WTC11 (cell line): Measurements from ENCODE around the gene BDKRB2. TPM values are rescaled to one million over a fixed set of nuclear protein-coding genes. Genes with fewer than 3 reads are reported as not detected.

Experiments
- ATAC-seq: fragments of 200-7000 bp; cut with Tn5 transposase; 2 replicates; pipeline ENCODE4 v1.10.0; 2021; ENCODE audit warnings: mild to moderate bottlenecking, moderate library complexity
- CTCF ChIA-PET: fragments of 300-600 bp; sonication (Branson Sonifier 250); formaldehyde crosslinking; loops from one replicate; lab custom pipeline; 2021; ENCODE audit warnings: antibody characterized with exemption; lab: Charles Lee
- POLR2A ChIA-PET: fragments of 350-600 bp; sonication (Branson Sonifier 250); formaldehyde crosslinking; loops from one replicate; lab custom pipeline; 2021; ENCODE audit warnings: antibody characterized with exemption; lab: Charles Lee
- DNase-seq: peaks from one replicate; pipeline ENCODE4 v3.0.0; 2021; ENCODE audit warnings: low spot score
- H3K27ac Mint-ChIP-seq: 2 replicates; pipeline ENCODE4 v1.8.0; 2021; ENCODE audit warnings: mixed read lengths
- H3K27me3 Mint-ChIP-seq: 2 replicates; pipeline ENCODE4 v1.8.0; 2021; ENCODE audit warnings: low read depth, mild to moderate bottlenecking, moderate library complexity, mixed read lengths
- H3K36me3 Mint-ChIP-seq: 2 replicates; pipeline ENCODE4 v1.8.0; 2021; ENCODE audit warnings: mixed read lengths
- H3K4me1 Mint-ChIP-seq: 2 replicates; pipeline ENCODE4 v1.8.0; 2022; ENCODE audit warnings: mixed read lengths
- H3K4me3 Mint-ChIP-seq: 2 replicates; pipeline ENCODE4 v1.8.0; 2021; ENCODE audit warnings: mild to moderate bottlenecking, moderate library complexity, mixed read lengths
- H3K9me3 Mint-ChIP-seq: 2 replicates; pipeline ENCODE4 v1.8.0; 2021; ENCODE audit warnings: mixed read lengths
- ARID4B ChIP-seq: sonication (generic); formaldehyde crosslinking; IDR thresholded peaks from 2 replicates; pipeline ENCODE4 v1.8.0; 2023; ENCODE audit warnings: missing genetic modification reagents, mild to moderate bottlenecking, borderline replicate concordance
- ATF3 ChIP-seq: sonication (generic); formaldehyde crosslinking; conservative IDR thresholded peaks from 2 replicates; pipeline ENCODE4 v1.8.1; 2022; ENCODE audit warnings: mild to moderate bottlenecking, missing genetic modification reagents
- ATF6 ChIP-seq: sonication (generic); formaldehyde crosslinking; IDR thresholded peaks from 2 replicates; pipeline ENCODE4 v1.8.1; 2023; ENCODE audit warnings: mild to moderate bottlenecking, missing genetic modification reagents
- ERG ChIP-seq: fragments of 250-450 bp; sonication (Bioruptor Pico); IDR thresholded peaks from 2 replicates; pipeline ENCODE4 v1.8.0; 2021; ENCODE audit warnings: mild to moderate bottlenecking
- FOXP1 ChIP-seq: sonication (generic); formaldehyde crosslinking; IDR thresholded peaks from 2 replicates; pipeline ENCODE4 v1.8.0; 2022; ENCODE audit warnings: missing genetic modification reagents, mild to moderate bottlenecking, moderate library complexity, borderline replicate concordance
- MAX ChIP-seq: sonication (generic); formaldehyde crosslinking; IDR thresholded peaks from 2 replicates; pipeline ENCODE4 v1.8.0; 2022; ENCODE audit warnings: mild to moderate bottlenecking, missing genetic modification reagents
- NFYB ChIP-seq: sonication (generic); formaldehyde crosslinking; conservative IDR thresholded peaks from 2 replicates; pipeline ENCODE4 v1.8.0; 2022; ENCODE audit warnings: low read depth, missing genetic modification reagents
- NR3C1 ChIP-seq: sonication (generic); formaldehyde crosslinking; conservative IDR thresholded peaks from 2 replicates; pipeline ENCODE4 v1.8.1; 2023; ENCODE audit warnings: low read depth, mild to moderate bottlenecking, missing genetic modification reagents
- PRDM15 ChIP-seq: sonication (generic); formaldehyde crosslinking; IDR thresholded peaks from 2 replicates; pipeline ENCODE4 v1.8.0; 2022; ENCODE audit warnings: missing genetic modification reagents
- RORB ChIP-seq: fragments of 250-450 bp; sonication (Bioruptor Pico); IDR thresholded peaks from 2 replicates; pipeline ENCODE4 v1.9.0; 2021; ENCODE audit warnings: mild to moderate bottlenecking
- SMAD4 ChIP-seq: sonication (generic); formaldehyde crosslinking; IDR thresholded peaks from 2 replicates; pipeline ENCODE4 v1.8.0; 2022; ENCODE audit warnings: mild to moderate bottlenecking, missing genetic modification reagents
- ZBTB21 ChIP-seq: sonication (generic); formaldehyde crosslinking; IDR thresholded peaks from 2 replicates; pipeline ENCODE4 v1.8.1; 2023; ENCODE audit warnings: mild to moderate bottlenecking, missing genetic modification reagents, borderline replicate concordance
- ZBTB43 ChIP-seq: sonication (generic); formaldehyde crosslinking; IDR thresholded peaks from 2 replicates; pipeline ENCODE4 v1.8.1; 2023; ENCODE audit warnings: mild to moderate bottlenecking, missing genetic modification reagents
- ZNF121 ChIP-seq: sonication (generic); formaldehyde crosslinking; IDR thresholded peaks from 2 replicates; pipeline ENCODE4 v1.8.0; 2023; ENCODE audit warnings: missing genetic modification reagents
- ZNF281 ChIP-seq: sonication (generic); formaldehyde crosslinking; IDR thresholded peaks from 2 replicates; pipeline ENCODE4 v1.8.0; 2023; ENCODE audit warnings: mild to moderate bottlenecking, missing genetic modification reagents
- total RNA-seq: library from RNA; stranded (reverse); gene quantifications from 3 replicates; pipeline ENCODE4 v1.2.3, GENCODE V29; 2021

BDKRB2 gene
- total RNA-seq, 1 experiment from 2014 or later: 0.17 TPM

GRCh38 chr14:96197163-96197852 lies 7.3 kb upstream of the BDKRB2 start (continued):
- TF ChIP-seq ARID4B (CRISPR knock-in tag) (no peak), MAX (CRISPR knock-in tag) (no peak), ZBTB43 (CRISPR knock-in tag) (no peak), ATF6 (no peak)

- H3K9me3 Mint-ChIP-seq: no peaks in the 10 kb centered on the region
- no peaks in the 10 kb centered on the region for H3K36me3 Mint-ChIP-seq
- H3K27ac Mint-ChIP-seq: no peak overlapping the region
- ChIA-PET CTCF (no interaction called here), POLR2A (no interaction called here)
- TF ChIP-seq ERG (no peak), SMAD4 (CRISPR knock-in tag) (no peak), ZBTB43 (CRISPR knock-in tag) (no peak), NFYB (CRISPR knock-in tag) (no peak), RORB (no peak), ZNF281 (CRISPR knock-in tag) (no peak), NR3C1 (CRISPR knock-in tag) (no peak), FOXP1 (CRISPR knock-in tag) (no peak), PRDM15 (no peak), ZNF121 (CRISPR knock-in tag) (no peak), ATF3 (CRISPR knock-in tag) (no peak), ZBTB21 (CRISPR knock-in tag) (no peak)
- H3K27me3 Mint-ChIP-seq: peaks cover 7% of the 10 kb centered on the region
- H3K4me1 Mint-ChIP-seq: peaks cover 24% of the 10 kb centered on the region
- ATAC-seq (no peak), DNase-seq (no peak)
- H3K4me3 Mint-ChIP-seq: no peak overlapping the region
Measured at GRCh38 chr14:96197969-96198368, 6.7 kb upstream of the BDKRB2 start.
